Heart left ventricle (tissue), 16 donors: ENCODE data around the gene BCKDK. TPM values are rescaled to one million over a fixed set of nuclear protein-coding genes. Genes with fewer than 3 reads are reported as not detected.

Source experiments
- ATAC-seq, 4 donors: fragments of 200-7000 bp; cut with Tn5 transposase; one replicate each; pipeline ENCODE4 v1.9.1; 2020 to 2022; ENCODE audit warnings: moderate library complexity in 4 of 4, mild to moderate bottlenecking in 3 of 4, moderate number of reproducible peaks in 1 of 4
- DNase-seq, 5 donors: peaks; one replicate each; pipeline ENCODE4 v3.0.0-alpha.2; 2020
- H3K27ac ChIP-seq, 12 donors: fragments of 200-600 bp; sonication (generic) in 4 of 12; one replicate each; pipeline versions ENCODE4 v1.5.0 to v1.8.0; 2016 to 2022; ENCODE audit warnings: mild to moderate bottlenecking in 2 of 12
- H3K27me3 ChIP-seq, 9 donors: fragments of 200-600 bp; sonication (generic) in 2 of 9; one replicate each; pipeline versions ENCODE4 v1.5.1 to v1.8.0; 2016 to 2022; ENCODE audit warnings: mild to moderate bottlenecking in 3 of 9
- H3K36me3 ChIP-seq, 9 donors: fragments of 200-600 bp; sonication (generic) in 2 of 9; one replicate each; pipeline versions ENCODE4 v1.5.0 to v1.8.0; 2018 to 2022; ENCODE audit warnings: mild to moderate bottlenecking in 2 of 9
- H3K4me1 ChIP-seq, 12 donors: fragments of 200-600 bp; sonication (generic) in 4 of 12; one replicate each; pipeline versions ENCODE4 v1.5.0 to v1.8.0; 2016 to 2022; ENCODE audit warnings: mild to moderate bottlenecking in 3 of 12
- H3K4me3 ChIP-seq, 12 donors: fragments of 200-600 bp; sonication (generic) in 4 of 12; one replicate each; pipeline versions ENCODE4 v1.5.0 to v1.8.0; 2017 to 2022; ENCODE audit warnings: mild to moderate bottlenecking in 9 of 12, moderate library complexity in 4 of 12
- H3K9me3 ChIP-seq, 12 donors: fragments of 200-600 bp; sonication (generic) in 4 of 12; one replicate each; pipeline versions ENCODE4 v1.5.0 to v1.8.0; 2016 to 2022; ENCODE audit warnings: mild to moderate bottlenecking in 1 of 12
- CTCF ChIP-seq, 12 donors: fragments of 200-600 bp; sonication (generic) in 4 of 12; IDR thresholded peaks; one replicate each; pipeline versions ENCODE4 v1.5.0 to v1.8.0; 2018 to 2022; ENCODE audit warnings: antibody characterized with exemption in 12 of 12, mild to moderate bottlenecking in 5 of 12
- POLR2A ChIP-seq, 2 donors: fragments of 450-650 bp; IDR thresholded peaks; one replicate each; pipeline ENCODE4 v1.6.1; 2017; ENCODE audit warnings: antibody characterized with exemption in 2 of 2, mild to moderate bottlenecking in 2 of 2, moderate library complexity in 2 of 2
- WGBS, 4 donors: extraction: QIAGEN DNeasy Blood & Tissue Kit in 2 of 4; methylation state at CpG; one replicate each; pipeline versions ENCODE4 v1.1.5 to v1.1.7; 2013 to 2018; 5-methylcytosine and 5-hydroxymethylcytosine counted together
- intact Hi-C, 10 donors: fragments of 100-400 bp; cut with DNase I; formaldehyde crosslinking; loops; one replicate each; pipeline versions ENCODE4 v1.11.1 to v1.14.2; 2022
- polyA plus RNA-seq, 2 donors: library from polyadenylated mRNA; stranded (reverse); fragments of 200-250 nt; gene quantifications; one replicate each; pipeline ENCODE4 v1.2.3, GENCODE V29; 2013
- total RNA-seq, 9 donors: library from RNA; depleted of rRNA in 2 of 9; stranded (reverse); fragments of >200 nt in 2 of 9; fragmentation: NEBNext Ultra II Directional in 3 of 9; extraction: Animal tissue kit (Norgen Biotek cat#: 25700) in 3 of 9; gene quantifications; one replicate each; pipeline versions ENCODE4 v1.1.0 to v1.2.4, GENCODE V29; 2016 to 2023
- donor health status: ischemic (EF 13 %, LVEDD 7.1; RV severe dilation, severe dysfunction).
- donor health status: healthy with polysubstance abuse.
- donor health status: DM: no; HTN: yes; CAD: no.
- donor health status: DM: no; HTN: no; CAD: no.
- donor health status: ischemic (EF 25% LVEDD 6.9; RV normal size, moderate dysfunction).
- donor health status: ischemic (EF 25% LVEDD 5.7; RV mildly dilated, moderate dysfunction).
- donor health status: healthy.
- donor health status: DM: yes; HTN: yes; CAD: no.
- donor health status: ischemic (EF 35%, LVEDD 5.7; RV mildly dilated, moderate dysfunction).
- donor health status: nonischemic (EF 11% LVEDD 7.7; RV severe dilation, severe dysfunction).
- donor health status: DM: yes; HTN: yes; CAD: no.
- donor health status: PGD.
- donor health status: ischemic (EF 29% LVEDD 5.4; RV normal size, mild dysfunction).
- donor health status: nonischemic (EF 23%, LVEDD 6.1; RV moderate dilation, normal function).

Gene BCKDK
- total and polyA plus RNA-seq, 11 donors: 42.6 to 134 (median 67.5) TPM

GRCh38 chr16:31129568-31130335 is 21.6 kb downstream of the BCKDK start:
- peak overlapping the region; percentile 27 to 94 (median 60) for H3K27ac ChIP-seq
- no peak overlapping the region for H3K4me3 ChIP-seq
- no peaks in the 10 kb centered on the region for H3K9me3 ChIP-seq
- WGBS, 4 donors: 57 to 74% (median 69%) methylated on average over 28 to 29 of the region's 29 CpGs
- TF ChIP-seq POLR2A (IDR thresholded peaks at IDR 0.05) (no peak), CTCF (IDR thresholded peaks at IDR 0.05) (no peak)
- H3K27me3 ChIP-seq: no peaks in the 10 kb centered on the region
- intact Hi-C loops: no loop called here
- DNase-seq (peak in 4 of 5 donors; percentile 67 to 81 (median 72)), ATAC-seq (peak in 3 of 4 donors; percentile 14 to 60 (median 42))
- peaks cover 6 to 73% (median 59%) of the 10 kb centered on the region in 9 donors for H3K36me3 ChIP-seq
- peaks cover 0 to 55% (median 17%) of the 10 kb centered on the region in 12 donors for H3K4me1 ChIP-seq

GRCh38 chr16:31130336-31130891 is 22.2 kb downstream of the BCKDK start:
- Histone ChIP-seq H3K9me3 (no peaks in the 10 kb centered on the region), H3K36me3 (peaks cover 6 to 67% (median 57%) of the 10 kb centered on the region in 9 donors), H3K4me3 (no peak overlapping the region), H3K27me3 (no peaks in the 10 kb centered on the region), H3K4me1 (peaks cover 0 to 60% (median 17%) of the 10 kb centered on the region in 12 donors), H3K27ac (peak overlapping the region in 8 of 12 donors; percentile 30 to 94 (median 67))
- ATAC-seq (no peak), DNase-seq (no peak)
- TF ChIP-seq POLR2A (IDR thresholded peaks at IDR 0.05) (no peak), CTCF (IDR thresholded peaks at IDR 0.05) (no peak)
- WGBS, 4 donors: 90 to 94% (median 91%) methylated on average over 6 to 10 of the region's 10 CpGs
- intact Hi-C loops: no loop called here

DNA sequence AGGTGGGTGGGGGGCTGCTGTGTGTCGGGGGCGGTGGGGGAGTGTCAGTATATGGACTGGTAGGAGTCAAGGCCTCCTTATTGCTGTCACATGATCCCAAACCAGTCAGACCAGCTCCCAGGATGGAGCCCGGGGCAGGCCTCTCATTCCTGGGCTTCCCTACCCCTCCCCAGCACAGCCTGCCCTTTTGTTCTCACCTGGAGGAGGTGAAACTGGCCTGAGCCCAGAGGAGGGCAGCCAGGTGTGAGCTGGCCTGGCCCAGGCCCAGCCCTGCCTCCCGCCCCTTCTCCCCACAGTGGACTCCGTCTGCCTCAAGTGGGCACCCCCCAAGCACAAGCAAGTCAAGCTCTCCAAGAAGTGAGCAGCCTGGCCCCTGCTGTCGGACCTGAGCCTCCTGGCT is 22.7 kb downstream of the BCKDK start:
- Histone ChIP-seq H3K27ac (no peak overlapping the region), H3K4me1 (peaks cover 0 to 60% (median 17%) of the 10 kb centered on the region in 12 donors), H3K9me3 (no peaks in the 10 kb centered on the region), H3K4me3 (no peak overlapping the region), H3K27me3 (no peaks in the 10 kb centered on the region), H3K36me3 (peaks cover 6 to 63% (median 57%) of the 10 kb centered on the region in 9 donors)
- WGBS, 4 donors: 68 to 90% (median 80%) methylated on average over 4 to 6 of the region's 6 CpGs
- DNase-seq: no peak
- intact Hi-C loops: no loop called here
- TF ChIP-seq POLR2A (IDR thresholded peaks at IDR 0.05) (no peak), CTCF (IDR thresholded peaks at IDR 0.05) (no peak)
- ATAC-seq: no peak

DNA sequence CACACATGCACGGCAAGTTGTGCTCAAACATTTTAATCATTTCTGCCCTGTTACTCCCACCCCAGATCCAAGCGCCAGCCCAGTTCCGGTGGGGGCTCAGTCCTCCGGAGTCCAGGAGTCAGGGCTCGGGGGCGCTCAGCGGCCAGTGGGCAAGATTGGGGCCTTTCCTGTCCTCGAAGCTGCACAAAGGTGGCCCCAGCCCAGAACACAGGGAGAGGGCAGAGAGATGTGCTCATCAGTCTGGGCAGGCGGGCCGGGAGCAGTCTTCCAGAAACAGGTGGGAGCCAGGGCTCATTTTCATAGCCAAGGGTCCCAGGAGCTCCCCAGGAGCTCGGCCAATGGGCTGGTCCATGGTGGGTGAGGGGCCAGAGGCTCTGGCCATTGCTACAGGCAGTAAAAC is 23.2 kb downstream of the BCKDK start:
- Histone ChIP-seq H3K27ac (no peak overlapping the region), H3K36me3 (peaks cover 6 to 59% (median 57%) of the 10 kb centered on the region in 9 donors), H3K4me1 (peaks cover 0 to 60% (median 17%) of the 10 kb centered on the region in 12 donors), H3K9me3 (no peaks in the 10 kb centered on the region), H3K4me3 (no peak overlapping the region), H3K27me3 (no peaks in the 10 kb centered on the region)
- intact Hi-C loops: no loop called here
- 90 to 95% (median 91%) methylated on average over 8 to 11 of the region's 11 CpGs for WGBS, 4 donors
- no peak for ATAC-seq
- no peak for DNase-seq
- no peak for TF ChIP-seq CTCF (IDR thresholded peaks at IDR 0.05)
- no peak for TF ChIP-seq POLR2A (IDR thresholded peaks at IDR 0.05)
